DMS114 treated with DMSO at 0.1 percent for 48 hours (cell line): ENCODE results near the gene ZNF212.

ENCODE experiments used
- DNase-seq: peaks from one replicate; lab custom pipeline; 2025; ENCODE audit not compliant: unreplicated experiment; lab: John Stamatoyannopoulos, UW

ZNF212 gene

DNA sequence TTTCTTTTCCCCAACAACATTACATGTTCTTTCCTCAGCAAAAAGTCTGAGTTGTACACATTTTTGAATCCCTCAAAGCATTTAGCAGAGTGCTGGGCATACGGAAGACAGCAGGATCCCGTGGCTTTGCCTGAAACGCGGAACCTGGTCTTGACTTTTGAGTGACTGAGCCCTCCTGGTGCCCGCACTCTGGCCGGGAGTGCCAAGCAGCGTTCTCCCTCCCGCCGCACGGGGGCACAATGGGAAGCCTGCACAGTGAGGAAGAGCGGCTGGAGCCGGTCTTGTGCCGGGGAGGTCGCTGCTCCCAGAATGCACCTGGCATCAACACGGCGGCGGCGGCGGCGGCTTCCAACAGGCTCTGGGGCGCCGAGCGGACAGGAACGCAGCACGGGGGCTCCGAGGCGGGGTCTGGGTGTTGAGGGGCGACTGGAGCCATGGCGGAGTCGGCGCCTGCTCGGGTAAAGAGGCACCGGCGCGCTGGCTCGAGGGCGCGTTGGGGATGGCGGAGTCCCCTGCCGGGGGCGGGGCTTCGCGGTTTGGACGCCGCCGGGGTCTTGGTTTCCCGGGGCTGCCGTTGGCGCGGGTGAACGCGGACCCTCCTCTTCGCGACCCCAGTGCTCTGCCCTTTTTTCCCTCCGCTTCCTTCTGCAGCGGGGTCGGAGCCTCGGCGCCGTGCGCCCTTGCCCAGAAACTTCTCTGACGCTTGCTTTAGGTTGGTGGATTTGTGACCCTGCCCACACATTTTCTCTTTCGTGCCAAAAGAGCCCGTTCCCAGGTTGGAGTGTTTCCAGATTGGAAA lies at the start of gene ZNF212:
Gene ZNF212, plus strand, starts transcription at position 307 of the 799 bp plus-strand sequence. Its CDS starts 128 bp downstream, at position 435.
- DNase-seq = peak; percentile 82

- DNase-seq = no peak
These were observed 47.6 kb upstream of the ZNF212 start for GRCh38 chr7:149191851-149192250.

DNA sequence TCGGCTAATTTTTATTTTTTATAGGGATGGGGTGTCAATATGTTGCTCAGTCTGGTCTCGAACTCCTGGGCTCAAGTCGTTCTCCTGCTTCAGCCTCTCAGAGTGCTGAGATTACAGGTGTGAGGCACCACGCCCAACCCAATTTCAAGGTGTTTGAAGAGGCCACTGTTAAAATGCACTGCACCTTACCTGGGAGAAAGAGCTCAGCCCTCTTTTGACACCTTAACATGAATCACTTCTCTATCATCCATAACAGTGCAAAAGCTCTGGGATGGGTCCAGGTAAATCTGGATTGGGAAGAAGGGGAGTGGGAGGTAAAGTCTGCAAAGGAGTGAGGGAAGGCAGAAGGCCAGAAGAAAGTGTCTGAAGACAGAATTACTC lies 44.7 kb upstream of the ZNF212 start:
- DNase-seq = no peak

DNA sequence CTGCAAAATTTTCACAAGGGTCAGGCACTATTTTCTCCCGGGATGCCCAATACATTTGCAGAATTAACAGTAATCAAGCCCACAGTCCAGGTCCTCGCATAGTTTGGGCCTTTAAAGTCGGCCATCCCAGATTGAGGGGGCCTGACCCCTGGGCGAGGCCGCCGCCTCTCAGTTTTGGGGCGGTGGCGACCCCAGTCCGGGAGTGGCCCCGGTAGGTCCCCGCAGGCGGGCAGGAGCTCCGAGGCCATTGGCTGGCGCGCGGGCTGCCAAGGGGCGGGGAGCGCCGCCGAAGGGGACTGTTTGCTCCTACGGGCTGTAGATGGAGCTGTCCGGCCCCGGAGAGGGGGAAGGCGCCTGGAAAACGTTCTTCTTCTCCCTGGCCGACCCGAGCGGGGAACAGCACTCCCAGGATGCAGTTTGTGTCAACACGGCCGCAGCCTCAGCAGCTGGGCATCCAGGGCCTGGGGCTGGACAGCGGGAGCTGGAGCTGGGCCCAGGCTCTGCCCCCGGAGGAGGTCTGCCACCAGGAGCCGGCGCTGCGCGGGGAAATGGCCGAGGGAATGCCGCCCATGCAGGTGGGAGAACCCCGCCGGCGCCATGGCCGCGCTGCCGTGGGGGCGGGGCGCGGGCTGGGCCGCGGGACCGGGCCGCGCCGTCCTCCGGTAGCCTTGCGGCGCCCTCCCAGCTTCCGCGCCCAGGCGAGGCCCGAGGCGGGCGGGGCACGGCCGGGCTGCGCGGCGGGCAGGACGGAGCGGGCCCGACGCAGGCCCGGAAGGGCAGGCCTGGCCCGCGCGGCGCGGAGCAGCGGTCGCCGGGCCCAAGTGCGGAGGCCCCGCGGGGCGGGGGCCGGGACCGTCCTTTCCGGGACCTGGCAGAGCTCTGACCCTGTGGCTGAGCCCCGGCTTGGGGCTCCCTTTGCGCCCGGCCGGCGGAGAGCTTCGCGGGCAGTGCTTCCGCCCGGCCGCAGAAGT lies 44.0 kb upstream of the ZNF212 start, which contains the start of gene ZNF282:
Gene ZNF282, plus strand, starts transcription at position 367 of the 971 bp plus-strand sequence. Its CDS starts 44 bp downstream, at position 411.
- peak; percentile 74 for DNase-seq

- no peak for DNase-seq
These were observed 43.2 kb upstream of the ZNF212 start for GRCh38 chr7:149196151-149196704.

DNA sequence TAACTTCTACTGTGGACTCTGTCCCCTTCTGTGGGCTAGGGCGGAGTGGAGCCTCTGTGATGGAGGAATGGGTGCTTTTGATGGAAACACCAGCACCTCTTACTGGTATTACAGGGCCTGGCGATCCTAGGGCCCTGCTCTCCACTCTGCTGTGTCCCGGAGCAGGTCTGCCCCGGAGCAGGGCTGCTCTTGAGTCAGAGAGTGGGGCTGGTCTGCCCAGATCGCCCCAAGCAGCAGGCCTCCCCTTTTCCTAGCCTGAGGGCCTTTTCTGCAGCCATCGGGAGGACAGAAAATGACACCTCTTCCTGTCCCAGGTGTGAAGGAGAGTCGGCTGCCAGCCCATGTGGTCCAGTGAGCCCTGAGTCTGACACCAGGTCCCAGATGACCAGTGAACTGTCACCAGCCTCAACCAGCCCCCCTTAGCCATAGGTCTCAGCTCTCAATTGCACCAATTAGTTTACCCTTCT lies 42.7 kb upstream of the ZNF212 start:
- DNase-seq = no peak

- no peak for DNase-seq
These were observed 41.8 kb upstream of the ZNF212 start for GRCh38 chr7:149197675-149198074.

- DNase-seq = no peak
These were observed 41.2 kb upstream of the ZNF212 start for GRCh38 chr7:149198161-149198816.

DNA sequence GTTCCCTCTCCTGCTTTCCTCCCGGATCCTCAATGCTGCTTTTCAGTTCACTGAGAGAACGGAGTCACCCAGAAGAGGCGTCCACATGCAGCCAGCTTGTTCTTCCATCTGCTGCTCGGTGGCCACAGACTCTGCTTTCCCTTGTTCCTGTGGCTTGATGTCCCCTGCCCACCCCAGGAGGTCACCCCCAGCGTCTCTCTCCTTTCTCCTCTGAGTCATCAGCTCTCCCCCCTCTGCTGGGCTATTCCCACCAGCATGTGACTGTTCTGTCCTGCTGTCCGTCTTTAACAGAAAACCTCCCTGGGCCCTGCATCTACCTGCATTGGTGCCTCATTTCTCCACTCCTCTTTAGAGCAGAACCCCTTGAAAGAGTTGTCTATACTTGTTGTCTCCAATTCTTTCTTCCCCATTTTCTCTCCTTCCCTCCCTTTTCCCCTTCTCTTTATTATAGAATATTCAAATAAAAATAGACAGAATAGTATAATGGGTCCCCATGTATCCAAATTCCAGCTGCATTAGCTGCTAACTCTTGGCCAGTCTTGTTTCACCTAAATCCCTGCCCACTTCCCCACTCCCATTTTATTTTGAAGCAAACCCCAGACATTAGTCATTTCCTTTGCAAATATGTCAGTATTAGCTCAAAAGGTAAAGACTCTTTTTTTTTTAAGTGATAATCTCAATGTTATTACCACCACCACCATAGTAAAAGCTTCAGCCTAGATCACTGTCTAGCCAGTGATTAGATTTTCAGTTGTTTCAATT lies 40.0 kb upstream of the ZNF212 start:
- DNase-seq = no peak

GRCh38 chr7:149202831-149203231 lies 36.6 kb upstream of the ZNF212 start:
- DNase-seq = no peak

- no peak for DNase-seq
These were observed 33.6 kb upstream of the ZNF212 start for GRCh38 chr7:149205690-149206381.

DNA sequence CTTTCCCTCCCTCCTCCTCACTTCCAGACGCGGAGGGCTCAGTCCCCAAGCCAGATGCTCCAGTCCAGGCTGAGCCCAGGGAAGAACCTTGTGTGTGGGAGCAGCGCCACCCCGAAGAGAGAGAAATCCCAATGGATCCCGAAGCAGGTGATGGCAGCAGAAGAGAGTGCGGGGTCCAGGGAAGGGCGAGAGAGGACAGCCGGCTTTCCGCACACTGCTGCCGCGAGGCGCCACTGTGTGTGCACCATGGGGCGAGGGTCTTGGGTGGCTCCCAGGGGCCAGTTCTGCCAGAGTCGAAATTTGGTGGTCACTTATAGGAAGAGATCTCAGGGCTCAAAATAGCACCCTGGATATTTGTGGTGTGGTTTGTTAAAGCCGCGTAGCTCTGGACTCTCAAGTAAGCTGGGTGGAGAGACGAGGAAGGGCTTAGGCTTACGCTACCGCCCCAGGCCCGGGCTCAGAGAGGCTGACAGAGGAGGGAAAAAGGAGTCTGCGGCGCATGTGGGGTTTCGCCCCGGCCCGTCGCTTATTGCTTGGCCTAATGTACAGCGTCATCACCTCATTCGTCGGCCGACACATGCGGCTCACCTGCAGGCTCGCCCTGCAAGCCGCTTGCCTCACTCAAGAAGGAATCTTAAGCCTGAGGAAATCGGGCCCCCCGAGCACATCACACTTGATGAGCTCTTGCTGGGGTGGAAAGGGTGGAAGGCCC lies 32.0 kb upstream of the ZNF212 start:
- DNase-seq = no peak

- DNase-seq = no peak
These were observed 29.8 kb upstream of the ZNF212 start for GRCh38 chr7:149209518-149210269.

DNA sequence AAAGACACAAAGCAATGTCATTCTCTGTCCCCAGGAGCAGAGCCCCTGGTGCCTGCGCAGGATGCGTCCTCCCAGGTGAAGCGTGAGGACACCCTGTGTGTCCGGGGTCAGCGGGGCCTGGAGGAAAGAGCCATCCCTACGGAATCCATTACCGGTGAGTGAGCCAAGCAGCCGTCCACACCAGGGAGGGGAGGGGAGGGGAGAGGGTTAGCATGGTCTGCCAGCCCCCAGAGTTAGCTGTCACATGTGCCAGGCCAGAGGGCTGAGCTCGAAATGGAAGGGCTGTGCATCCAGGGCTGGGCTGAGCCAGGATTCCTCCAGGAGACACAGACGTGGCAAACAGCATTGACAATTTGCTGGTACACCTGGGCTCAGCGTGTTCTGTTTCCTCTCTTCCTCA lies 28.9 kb upstream of the ZNF212 start:
- no peak for DNase-seq

GRCh38 chr7:149214020-149214720 lies 25.3 kb upstream of the ZNF212 start:
- no peak for DNase-seq

- no peak for DNase-seq
These were observed 23.0 kb upstream of the ZNF212 start for GRCh38 chr7:149216402-149216801.

DNA sequence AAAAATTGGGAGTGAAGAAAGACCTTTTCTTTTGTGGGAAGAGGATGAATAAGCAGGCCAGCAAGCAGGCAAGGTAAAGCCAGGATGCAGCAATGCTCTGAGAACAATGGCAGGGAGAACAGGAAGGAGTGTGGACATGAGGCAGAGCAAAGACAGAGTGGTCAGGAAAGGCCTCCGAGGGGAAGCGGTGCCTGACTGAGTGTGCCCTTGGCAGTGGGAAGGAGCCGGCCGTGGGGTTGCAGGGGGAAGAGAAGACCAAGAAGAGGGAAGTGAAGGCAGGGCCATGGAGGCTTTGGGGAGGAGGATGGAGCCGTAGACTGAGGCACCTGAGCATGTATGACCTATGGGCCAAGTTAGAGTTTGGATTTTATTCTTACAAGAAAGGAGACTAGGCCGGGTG lies 21.9 kb upstream of the ZNF212 start:
- DNase-seq = no peak
